ENCODE measurements around the gene PSTPIP2.
A peak's percentile ranks its signal among the peaks of the same experiment; 100 is the strongest.
"Not testable (repeated sequence)": the region's sequence is repeated elsewhere in the genome, so short reads cannot be mapped to it uniquely, and the experiment has no call there.

The PSTPIP2 gene

DNA sequence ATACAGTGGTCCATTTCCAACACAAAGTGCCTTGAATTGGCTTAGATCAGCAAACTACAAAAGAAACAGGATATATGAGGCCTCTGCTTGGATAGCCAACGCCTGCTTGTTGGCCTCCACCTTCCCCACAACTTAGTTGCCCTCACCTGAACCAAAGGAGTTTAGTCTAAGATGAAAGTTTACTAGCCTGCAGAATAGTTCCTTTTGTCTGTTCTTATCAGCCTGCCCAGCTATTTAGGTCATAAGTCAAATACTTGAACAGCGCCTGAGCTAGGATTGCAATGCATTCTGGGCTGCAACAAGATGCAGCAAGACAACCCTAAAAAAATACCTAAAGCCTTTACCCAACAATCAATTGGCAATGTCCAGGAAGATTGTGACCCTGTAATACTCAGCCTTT, 91.8 kb downstream of the PSTPIP2 start:
- no peak for DNase-seq

- no peak for DNase-seq
Observed at GRCh38 chr18:45978084-45978483, 94.0 kb downstream of the PSTPIP2 start.

DNA sequence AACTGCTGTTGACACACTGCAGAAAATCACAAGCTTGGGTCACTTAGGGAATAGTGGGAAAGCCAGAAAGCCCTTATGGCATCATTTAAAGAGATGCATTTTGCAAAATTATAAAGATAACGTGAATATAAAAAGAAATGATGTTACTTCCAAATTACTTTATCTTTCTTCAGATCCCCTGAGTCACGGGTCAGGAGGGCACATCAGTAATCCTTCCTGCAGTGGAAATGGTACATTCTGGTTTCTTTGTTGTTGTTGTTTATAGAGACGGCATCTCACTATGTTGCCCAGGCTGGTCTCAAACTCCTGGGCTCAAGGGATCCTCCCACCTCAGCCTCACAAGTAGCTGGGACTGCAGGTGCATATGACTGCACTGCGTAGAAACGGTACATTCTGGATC, 95.1 kb downstream of the PSTPIP2 start:
- no peak for DNase-seq

DNA sequence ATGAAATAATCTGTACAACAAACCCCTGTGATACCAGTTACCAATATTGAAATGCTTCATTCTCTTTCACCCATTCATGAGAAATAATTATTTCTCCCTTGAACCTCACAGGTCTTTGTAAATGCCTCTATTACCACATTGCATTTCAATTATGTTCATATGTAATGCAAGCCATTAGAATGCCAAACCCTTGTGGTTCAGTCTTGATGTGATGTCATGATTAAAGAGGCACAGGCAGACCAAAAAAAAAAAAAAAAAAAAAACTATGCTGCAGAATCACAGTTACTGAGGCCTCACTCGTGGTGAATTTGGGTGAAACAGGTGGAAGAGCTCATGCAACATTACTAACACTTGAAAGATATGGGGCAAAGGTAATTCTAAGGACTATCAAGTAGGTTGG, 95.5 kb downstream of the PSTPIP2 start:
- DNase-seq, result no peak

DNA sequence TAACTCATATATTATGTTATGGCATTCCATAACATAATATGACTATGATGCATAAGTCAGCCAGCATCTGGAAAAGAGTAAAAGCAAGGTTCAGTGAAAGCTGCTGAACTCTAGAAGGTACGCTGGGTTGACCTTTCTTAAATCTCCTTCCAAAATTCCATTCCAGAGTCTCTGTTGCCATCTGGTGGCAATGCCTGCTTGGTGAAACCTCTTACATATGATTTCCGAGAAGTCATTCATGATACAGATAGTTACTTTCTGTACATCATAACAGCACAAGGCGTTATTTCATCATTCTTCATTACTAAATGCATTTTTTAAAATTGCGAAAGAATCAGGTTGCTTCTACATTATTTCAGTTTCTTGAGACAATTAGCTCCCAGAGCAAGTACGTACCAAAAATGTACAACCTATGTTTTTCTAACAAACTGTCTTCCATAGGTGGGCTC, 97.9 kb downstream of the PSTPIP2 start:
- peak; percentile 44 for DNase-seq

DNA sequence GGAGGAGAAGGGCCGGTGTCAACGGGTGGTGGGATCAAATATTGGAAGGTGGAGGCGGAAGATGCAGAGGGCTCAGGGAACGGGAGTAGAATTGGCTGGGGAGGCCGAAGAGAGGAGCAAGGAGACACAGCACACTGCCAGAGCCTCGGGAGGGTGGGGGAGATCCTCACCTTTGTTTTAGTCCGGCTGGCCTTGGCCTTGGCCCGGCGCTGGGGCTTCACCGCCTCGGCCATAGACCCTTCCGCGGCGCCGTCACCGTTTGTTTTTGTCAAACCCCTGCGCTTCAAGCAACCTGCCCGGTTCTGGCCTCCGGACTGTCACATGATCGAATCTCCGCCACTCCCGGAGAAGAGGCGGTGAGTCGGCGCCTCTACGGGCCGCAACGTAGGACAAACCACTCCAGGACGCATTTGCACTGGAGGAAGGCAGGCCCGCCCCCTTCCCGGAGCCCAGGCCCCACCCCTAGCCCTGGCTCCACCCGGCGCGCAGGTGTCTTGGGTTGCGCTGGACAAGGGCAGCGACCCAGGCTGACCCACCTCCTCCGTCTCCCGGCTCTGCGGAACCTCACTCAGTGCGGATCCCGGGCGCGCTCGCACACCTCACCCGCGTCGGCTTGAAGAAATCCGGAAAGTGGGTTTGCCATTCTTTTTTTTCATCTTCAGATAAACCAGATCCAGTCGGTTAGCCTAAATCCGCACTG, 104.9 kb downstream of the PSTPIP2 start, which contains the start of gene EPG5:
Gene EPG5 (minus strand): TSS at position 323 of the 700 bp plus-strand sequence. CDS start 90 bp downstream, at position 233.
- peak; percentile 81 for DNase-seq

GRCh38 chr18:45964913-45965312, 107.1 kb downstream of the PSTPIP2 start:
- DNase-seq, result not testable (repeated sequence)

GRCh38 chr18:45962866-45963265, 109.2 kb downstream of the PSTPIP2 start:
- DNase-seq, result no peak

- no peak for DNase-seq
Observed at GRCh38 chr18:45962461-45962860, 109.6 kb downstream of the PSTPIP2 start.

DNA sequence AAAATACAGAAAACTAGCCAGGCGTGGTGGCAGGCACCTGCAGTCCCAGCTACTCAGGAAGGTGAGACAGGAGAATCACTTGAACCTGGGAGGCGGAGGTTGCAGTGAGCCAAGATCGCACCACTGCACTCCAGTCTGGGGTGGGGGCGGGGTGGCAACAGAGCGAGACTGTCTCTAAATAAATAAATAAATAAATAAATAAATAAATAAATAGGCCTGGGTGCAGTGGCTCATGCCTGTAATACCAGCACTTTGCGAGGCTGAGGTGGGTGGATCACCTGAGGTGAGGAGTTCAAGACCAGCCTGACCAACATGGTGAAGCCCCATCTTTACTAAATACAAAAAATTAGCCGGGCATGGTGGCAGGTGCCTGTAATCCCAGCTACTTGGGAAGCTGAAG, 112.6 kb downstream of the PSTPIP2 start:
- DNase-seq, result not testable (repeated sequence)

GRCh38 chr18:45958730-45959129, 113.3 kb downstream of the PSTPIP2 start:
- DNase-seq, result no peak

DNA sequence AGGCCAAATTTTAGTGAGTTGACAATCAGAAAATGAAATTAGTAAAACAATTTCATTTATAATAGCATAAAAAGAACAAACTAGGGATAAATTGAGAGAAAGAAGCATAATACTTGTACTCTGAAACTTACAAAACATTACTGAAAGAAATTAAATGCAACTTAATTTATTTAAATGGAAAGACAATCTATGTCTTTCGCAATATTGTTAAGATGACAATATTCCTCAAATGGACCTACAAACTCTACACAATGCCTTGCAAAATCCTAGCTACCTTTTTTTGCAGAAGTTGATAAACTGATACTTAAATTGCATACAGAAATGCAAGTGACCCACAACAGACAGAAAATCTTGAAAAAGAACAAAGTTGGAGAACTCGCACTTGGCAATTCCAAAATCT, 114.0 kb downstream of the PSTPIP2 start:
- no peak for DNase-seq

DNA sequence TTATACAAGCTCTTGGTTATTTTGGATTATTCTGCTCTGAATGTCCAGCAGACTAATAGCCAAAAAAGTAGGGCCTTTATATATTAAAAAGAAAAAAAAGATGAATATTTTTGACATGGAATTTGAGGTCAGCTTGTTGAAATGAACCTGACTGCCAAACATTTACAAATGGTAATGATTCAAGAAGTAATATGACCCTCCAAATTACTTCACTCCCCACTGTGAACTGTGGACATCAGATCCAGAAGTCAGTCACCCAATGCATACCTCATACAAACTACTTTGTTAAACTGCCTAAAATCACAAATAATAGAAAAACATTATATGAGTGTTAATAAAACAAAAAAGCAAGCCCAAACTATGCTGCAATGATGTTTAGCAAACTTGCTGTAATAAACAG, 115.0 kb downstream of the PSTPIP2 start:
- DNase-seq, result no peak

GRCh38 chr18:45954070-45954934, 117.8 kb downstream of the PSTPIP2 start:
- DNase-seq, result no peak

DNA sequence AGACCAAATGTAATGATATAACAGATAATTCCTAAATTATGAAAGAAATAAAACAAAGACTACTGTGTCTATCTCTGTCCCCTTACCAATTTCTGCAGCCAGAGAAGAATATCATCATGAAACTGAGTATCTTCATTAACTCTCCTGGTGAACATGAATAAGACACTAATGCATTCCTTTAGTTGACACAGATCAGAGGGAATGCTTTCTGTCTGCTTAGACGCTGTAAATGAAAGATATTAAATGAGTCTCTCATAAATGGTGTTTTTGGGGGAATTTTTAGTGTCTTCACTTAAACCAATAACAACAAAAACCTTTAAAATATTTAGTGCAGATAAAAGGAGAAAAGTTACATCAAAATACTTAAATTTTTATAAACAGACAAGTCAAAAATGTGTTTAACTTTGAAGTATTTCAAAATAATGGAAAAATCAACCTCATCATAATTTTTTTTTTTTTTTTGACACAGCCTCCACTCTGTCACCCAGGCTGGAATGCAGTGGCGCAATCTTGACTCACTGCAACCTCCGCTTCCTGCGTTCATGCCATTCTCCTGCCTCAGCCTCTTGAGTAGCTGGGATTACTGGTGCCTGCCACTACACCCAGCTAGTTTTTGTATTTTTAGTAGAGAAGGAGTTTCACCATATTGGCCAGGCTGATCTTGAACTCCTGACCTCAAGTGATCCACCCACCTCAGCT, 120.9 kb downstream of the PSTPIP2 start:
- DNase-seq, result no peak

GRCh38 chr18:45945669-45946068, 126.4 kb downstream of the PSTPIP2 start:
- DNase-seq, result no peak

- DNase-seq, result no peak
Observed at GRCh38 chr18:45940724-45941123, 131.3 kb downstream of the PSTPIP2 start.

DNA sequence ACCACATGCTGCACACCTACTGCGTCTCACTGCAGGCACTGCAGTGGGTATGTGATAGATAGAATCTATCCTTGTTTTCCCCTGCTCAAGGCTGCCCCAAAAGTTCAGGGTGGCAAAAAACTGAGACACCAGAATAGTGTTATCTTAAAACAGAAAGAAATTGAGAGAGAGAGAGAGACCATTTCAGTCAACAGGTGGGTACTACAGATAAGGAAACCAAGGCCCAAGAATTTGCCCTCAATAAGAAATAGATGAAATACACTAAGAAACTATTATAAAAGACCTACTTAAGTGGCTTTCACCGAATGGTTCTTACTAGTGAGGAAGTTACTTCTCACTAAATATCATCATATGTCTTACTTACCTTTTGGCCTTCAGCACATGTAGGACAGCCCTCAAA, 132.8 kb downstream of the PSTPIP2 start:
- no peak for DNase-seq

DNA sequence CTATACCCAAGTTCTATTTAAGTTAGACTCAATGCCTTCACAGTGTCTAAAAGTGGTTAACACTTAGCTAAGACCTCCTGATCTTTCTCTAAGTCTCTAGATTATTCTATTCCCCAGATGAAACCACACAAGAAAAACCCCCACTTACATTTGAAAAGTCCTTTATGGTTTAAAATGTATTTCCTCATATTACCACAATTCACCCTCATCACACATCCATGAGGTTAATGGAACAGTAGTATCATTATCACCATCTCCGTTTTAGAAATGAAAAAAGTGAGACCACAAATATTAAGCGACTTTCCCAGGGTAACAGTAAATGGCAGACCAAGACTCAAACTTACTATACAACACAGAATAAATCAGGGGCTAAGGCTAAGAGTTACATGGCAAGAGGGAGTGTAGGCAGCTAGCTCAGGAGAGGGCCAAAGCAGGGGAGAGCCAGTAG, 133.5 kb downstream of the PSTPIP2 start:
- no peak for DNase-seq

DNA sequence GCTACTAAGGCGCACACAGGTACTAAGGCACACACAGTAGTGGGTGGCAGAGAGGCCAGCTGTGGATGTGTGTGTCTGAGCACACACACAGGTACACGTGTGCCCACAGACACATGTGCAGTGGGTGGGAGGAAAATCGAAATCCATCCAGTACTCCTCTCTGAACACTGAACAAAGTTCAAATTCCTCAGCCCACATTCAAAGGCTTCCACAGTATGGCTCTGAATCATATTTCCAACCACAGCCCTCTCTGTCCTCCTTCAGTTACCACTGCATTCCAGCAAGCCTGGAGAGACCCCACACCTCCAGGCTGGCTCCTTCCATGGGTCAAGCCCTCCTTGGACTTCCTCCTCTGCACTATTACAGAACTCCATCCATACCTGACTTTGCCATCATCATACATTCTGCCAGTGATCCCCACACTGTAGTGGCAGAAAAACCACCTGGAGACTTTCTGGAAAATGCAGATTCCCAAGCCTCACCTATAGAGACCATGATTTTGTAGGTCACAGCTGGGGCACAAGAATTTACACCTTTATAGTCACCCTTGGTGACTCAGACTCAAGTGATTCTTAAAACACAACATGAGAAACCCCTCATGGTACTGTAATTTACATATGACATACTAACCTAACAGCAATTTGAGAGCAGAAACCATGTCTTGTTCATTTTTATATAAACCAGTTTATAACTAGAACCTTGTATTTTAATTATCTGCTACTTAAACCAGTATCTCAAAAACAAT, 136.3 kb downstream of the PSTPIP2 start:
- no peak for DNase-seq
